Stimulated activated CD4-positive, alpha-beta T cell treated with anti-CD3 and anti-CD28 coated beads, Interleukin-4, amount 100 ng/mL, for 1 hour (primary cell): Measurements from ENCODE around the gene ZNF148.
"Not testable (repeated sequence)": the region's sequence is repeated elsewhere in the genome, so short reads cannot be mapped to it uniquely, and the experiment has no call there.

Experiments used
- DNase-seq: peaks from one replicate; pipeline ENCODE4 v3.0.0-alpha.2; 2020

ZNF148 gene

DNA sequence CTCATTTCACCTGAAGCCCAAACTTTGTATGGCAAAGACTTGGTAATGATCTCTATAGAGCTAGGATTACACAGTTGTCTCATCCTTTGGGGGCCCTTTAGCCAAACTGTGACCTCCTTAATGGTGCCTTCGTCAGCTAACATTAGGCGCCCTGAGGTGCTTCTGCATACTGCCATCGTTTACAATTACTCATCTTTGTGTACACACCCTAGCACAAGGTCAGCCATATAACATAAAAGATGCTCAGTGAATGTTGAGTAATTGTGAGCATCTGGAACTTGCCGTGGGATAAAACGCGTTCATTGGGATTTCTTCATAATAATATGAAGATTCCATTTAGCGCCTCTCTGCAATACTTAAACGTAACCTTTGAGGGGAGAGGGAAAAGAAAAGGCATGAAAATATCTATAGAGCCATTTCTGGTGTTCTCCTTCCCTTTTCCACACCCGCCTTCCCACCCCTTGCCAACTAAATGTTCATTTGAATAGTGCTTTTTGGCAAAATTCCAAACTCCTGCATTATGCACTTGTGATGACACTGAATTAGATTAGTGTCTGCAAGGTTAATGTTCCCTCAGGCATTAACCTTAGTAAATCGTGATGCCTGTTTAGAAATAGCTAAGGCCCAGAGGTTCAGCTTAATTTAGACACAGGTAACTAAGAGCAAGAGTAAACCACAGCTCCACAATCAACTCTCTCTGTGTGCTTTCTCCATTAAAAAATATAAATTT lies 990 bp upstream of the ZNF148 start:
- DNase-seq = no peak

DNA sequence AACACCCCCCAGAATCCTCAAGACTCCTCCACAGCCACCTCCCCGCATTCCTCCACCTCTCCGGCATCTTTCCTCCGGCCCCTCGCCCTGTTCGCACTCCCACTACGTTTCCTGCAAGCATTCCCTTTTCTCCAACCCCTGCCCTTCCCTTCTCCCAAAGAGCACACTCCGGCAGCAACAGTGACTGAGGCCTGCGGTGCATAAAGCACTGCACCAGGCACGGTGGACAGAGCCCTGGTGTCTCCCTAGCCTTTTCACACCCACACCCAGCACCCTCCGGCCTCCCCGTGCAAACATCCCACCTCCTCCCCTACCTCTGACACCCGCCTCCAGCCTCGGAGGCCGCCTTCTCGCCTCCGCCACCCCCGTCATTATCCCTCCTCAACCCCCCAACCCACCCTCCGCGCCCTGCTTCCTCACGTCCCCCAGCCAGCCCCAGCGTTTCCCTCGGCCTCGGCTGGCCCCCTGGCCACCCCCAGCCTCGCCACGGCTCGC lies 577 bp downstream of the ZNF148 start:
- peak; percentile 35 for DNase-seq

DNA sequence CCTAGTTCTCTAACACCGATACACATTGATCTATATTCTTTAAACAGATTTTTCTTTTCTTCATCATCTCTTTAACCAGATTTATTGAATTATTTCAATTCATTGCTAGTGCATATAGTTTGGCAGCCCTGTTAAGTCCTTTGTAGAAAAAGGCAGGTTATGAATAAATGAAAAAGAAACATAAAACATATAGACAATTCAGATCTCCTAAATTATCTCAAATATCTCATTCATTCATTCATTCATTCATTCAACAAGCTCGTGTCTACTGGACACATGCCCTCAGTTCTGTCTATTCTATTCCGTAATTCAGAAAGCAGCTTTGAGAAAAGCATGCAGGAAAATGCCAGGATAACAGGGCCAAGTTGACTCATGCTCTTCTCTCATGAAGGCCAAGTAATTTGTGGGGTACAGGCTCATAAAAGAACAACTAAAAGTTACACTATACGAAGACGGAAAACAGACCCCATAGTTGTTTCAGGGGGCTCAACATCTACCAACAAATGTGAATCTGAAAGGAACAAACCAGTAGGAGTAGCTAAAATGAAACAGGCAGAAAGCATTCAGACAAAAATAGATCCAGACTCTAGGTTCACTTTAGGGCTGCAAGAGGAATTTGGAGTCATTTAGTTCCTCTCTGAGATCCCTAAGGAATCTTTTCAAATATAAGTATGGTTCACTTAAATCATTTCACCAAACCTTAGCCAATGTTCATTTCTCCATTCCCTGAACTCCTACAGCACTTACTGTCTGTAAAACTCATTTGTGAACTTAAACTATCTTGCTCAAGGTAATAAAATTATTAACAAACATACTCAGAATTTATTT lies 7.5 kb downstream of the ZNF148 start:
- no peak for DNase-seq

DNA sequence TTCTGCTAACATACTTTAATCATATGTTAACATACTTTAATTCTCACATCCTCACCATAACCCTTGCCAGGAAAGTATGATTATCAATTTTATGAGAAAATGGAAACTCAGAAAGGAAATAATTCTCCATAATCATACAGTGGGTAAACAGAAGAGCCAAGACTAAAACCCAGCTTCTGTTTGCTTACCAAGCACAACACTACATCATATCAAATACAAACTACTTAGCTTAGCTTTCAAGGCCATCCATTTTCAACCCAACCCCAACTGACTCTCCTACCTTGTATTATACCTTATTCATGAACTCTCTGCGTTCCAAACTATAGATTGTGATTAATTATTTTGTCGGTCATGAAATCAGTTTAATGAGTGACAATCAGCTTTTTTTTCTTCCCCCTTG lies 9.0 kb downstream of the ZNF148 start:
- no peak for DNase-seq

DNA sequence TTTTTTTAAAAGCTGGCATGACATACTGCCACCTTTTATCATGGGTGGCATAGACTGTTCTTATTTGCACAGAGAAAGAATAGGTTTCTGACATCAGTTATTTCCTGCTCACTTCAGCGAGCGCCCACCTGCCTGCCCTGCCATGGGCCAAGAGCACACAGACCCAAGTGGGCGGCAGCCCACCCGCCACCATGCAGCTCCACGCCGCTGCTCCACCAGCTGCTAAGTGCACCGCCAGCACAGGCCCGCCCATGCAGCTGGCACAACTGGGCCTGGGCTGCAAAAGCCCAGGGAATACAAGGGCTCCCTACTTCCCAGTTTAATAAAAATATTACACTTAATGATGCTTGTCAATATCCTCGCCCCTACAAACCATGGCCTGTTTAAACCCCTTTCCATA lies 15.4 kb downstream of the ZNF148 start:
- no peak for DNase-seq

DNA sequence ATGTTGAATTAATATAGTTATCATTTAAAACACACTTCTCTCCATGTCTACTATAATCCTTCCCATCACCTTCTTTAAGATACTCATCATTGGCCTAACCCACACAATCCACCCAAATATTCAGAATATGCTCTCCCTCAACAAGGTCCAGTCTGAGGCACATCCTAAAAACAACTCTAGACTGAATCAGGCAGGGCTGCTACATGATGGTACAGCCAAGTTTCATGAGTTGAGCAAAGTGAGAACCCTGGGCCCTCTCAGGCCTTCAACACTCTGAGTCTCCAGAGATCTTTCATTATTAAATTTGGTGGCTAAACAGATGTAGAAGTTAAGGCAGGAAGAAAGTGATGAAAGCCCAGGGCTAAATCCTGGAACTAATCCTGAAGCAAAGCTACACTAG lies 16.2 kb downstream of the ZNF148 start:
- no peak for DNase-seq

DNA sequence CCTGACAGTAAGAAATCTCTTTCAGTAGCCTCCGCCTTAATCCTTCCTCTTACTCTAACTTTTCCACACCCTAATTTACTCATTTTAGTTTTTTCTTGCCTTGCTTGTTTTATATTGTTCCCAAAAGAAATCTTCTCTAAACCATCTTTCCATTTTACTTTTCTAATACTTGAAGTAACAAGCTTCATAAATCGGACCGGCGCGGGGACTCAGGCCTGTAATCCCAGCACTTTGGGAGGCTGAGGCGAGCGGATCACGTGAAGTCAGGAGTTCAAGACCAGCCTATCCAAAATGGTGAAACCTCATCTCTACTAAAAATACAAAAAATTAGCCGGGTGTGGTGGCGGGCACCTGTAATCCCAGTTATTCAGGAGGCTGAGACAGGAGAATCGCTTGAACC lies 17.3 kb downstream of the ZNF148 start:
- no peak for DNase-seq

DNA sequence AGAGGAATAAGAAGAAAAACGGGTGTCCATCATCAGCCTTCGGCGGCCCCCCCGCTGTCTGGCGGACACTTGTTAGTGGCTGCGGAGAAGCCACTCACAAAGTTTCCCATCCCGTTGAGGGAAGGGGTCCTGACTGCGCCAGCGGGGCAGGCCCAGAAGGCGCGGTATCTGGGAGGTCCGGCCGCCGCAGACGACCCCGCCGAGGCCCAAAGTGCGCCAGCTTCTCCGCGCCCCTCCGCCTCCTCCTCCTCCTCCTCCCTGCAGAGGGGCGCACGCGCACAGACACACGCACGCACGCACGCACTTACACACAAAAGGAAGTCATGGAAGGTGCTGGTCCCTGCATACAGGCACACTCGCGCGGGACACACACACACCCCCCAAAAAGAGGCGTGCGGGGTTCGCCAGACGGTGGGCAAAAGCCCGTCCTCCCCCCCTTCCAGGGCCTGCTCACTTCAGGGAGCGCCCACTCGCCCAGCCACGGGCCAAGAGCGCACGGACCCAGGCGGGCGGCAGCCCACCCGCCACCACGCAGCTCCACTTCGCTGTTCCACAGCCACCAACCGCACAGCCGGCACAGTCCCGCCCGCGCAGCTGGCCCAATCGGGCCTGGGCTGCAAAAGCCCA lies 18.0 kb downstream of the ZNF148 start:
- peak; percentile 64 for DNase-seq

DNA sequence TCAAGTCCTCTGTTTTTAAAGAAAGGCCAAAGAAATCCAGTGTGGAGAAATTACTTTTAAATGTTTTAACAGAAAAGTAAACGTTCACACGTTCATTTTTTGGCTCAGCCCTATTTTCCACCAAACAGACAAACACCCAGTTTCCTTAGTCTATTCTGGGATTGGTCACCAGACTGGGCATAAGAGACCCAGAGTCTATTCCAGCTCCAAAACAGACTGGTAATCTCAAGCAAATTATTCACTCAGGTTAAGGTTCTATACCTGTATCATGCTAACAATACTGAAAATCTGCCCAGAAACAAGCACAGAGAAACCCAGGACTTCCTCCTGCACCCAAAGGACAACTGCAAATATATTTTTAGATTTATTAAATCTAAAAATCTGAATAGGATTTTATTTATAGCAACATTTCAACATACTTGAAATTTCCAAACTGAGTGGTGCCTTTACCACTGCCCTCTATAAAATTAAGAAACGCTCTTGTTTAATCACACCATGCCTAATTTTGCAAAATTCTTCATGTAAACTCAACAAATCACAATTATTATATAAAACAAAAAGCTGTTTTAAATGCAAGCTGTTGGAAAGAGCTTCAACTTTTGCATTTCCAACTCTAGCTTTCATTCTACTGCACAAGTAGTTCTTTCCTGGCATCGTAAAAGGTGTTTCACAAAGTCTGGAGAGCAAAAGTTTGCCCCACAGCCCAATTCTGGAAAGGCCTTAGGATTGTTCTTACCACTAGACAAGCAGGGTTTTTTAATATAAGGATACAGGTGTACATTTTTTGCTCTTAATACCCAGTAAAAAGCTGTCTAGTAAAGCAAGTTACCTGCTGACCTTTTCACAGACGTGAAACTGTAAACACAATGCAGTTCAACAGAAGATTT lies 18.7 kb downstream of the ZNF148 start:
- DNase-seq = no peak

DNA sequence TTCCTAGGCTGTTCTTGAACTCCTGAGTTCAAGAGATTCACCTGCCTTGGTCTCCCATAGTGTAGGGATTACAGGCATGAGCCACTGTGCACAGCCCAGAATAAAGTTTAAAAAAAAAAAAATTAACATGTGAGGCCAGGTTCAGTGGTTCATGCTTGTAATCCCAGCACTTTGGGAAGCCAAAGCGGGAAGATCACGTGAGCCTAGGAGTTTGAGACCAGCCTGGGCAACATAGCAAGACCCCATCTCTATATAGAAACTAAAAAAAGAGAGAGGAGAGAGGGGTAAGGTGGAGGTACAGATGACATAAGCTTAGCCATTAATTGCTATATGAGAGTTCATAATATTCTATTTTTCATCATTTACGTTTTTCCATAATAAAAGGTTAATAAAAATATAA lies 21.5 kb downstream of the ZNF148 start:
- DNase-seq = no peak

DNA sequence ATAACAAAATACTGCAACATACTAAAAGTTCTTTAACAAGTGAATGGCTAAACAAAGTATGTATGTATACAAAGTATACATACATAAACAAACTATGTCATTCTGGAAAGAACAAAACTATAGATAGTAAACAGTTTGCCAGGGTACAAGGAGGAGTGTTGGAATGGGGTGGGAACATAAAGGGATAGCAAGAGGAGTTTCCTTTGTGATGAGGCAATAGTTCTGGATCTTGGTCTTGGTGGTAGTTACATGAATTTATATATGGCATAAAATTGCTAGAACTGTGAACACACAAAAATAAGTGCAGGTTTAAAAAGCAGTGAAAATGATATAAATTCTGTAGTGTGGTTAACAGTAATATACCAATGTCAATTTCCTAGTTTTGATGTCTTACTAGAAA lies 22.0 kb downstream of the ZNF148 start:
- DNase-seq = no peak

DNA sequence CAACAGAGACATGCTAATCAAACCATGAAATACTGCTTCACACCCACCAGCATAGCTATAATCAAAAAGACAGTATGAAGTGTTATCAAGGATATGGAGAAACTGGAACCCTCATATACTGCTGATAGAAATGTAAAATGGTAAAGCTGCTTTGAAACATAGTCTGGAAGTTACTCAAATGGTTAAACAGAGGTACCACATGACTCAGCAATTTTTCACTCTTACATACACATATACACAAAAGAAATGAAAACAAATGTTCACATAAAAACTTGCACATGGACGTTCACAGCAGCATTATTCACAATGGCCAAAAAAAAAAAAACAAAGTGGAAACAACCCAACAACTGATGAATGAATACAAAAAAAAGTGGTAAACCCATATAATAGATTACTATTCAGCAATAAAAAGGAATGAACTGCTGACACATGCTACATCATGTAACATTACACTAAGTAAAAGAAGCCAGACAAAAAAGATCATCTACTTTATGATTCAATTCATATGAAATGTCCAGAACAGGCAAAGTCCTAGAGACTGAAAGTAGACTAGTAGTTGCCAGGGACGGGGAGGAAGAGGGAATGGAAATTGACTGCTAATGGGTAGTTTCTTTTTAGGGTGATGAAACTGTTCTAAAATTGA lies 23.2 kb downstream of the ZNF148 start:
- DNase-seq = no peak

DNA sequence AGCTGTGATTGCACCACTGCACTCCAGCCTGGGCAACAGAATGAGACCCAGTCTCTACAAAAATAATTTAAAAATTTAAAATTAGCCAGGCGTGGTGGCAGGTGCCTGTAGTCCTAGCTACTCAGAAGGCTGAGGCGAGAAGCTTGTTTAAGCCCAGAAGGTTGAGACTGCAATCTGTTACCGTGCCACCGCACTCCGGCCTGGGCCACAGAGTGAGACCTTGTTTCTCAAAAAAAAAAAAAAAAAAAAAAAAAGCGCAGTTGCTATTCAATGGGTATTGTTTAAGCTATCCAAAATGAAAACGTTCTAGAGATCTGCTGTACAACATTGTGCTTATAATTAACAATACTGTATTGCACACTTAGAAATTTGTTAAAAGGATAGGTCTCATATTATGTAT lies 24.0 kb downstream of the ZNF148 start:
- no peak for DNase-seq

DNA sequence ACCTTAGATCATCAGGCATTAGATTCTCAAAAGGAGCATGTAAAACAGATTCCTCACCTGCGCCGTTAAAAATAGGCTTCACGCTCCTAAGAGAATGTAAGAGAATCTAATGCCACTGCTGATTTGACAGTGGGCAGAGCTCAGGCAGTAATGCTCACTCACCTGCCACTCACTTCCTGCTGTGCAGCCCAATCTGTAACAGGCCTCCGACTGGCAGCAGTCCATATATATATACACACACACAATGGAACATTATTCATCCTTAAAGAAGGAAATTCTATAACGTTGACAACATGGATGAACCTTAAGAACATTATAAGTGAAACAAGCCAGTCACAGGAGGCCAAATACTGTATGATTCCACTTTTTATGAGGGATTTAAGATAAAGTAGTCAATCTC lies 24.5 kb downstream of the ZNF148 start:
- DNase-seq = no peak

DNA sequence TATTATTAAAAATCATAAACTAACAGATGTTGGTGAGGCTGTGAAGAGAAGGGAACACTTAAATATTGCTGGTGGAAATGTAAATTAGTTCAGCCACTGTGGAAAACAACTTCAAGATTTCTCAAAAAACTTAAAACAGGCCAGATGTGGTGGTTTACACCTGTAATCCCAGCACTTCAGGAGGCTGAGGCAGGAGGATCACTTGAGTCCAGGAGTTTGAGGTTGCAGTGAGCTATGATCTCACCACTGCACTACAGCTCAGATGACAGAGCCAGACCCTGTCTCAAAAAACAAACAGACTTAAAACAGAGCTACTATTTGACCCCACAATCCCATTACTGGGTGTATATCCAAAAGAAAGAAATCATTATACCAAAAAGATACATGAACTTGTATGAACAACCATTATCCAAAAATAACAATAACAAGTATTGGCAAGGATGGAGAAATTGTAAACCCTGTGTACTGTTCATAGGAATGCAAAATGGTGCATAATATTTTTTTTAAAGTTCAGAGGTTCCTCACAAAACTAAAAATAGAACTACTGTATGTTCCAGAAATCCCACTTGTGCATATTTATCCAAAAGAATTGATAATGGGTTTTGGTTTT lies 25.5 kb downstream of the ZNF148 start:
- no peak for DNase-seq

DNA sequence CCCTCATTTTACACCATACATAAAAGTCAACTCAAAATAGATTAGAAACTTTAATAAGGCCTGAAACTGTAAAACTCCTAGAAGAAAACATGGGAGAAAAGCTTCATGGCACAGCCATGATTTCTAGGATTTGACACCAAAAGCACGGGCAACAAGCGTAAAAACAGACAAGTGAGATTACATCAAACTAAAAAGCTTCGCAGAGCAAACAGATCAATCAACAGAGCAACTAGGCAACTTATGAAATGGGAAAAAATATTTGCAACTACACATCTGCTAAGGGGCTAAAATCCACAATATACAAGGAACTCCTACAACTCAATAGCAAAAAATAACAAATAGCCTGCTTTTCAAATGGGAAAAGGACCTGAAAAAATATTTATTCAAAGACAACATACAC lies 26.1 kb downstream of the ZNF148 start:
- DNase-seq = no peak

DNA sequence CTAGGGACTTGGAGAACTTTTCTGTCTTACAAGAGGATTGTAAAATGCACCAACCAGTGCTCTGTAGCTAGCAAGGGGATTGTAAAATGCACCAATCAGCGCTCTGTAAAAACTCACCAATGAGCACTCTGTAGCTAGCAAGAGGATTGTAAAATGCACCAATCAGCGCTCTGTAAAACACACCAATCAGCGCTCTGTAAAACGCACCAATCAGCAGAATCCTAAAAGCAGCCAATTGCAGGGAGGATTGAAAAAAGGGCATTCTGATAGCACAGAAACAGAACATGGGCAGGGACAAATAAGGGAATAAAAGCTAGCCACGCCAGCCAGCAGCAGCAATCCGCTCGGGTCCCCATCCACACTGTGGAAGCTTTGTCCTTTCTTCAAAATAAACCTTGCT lies 31.8 kb downstream of the ZNF148 start:
- not testable (repeated sequence) for DNase-seq

DNA sequence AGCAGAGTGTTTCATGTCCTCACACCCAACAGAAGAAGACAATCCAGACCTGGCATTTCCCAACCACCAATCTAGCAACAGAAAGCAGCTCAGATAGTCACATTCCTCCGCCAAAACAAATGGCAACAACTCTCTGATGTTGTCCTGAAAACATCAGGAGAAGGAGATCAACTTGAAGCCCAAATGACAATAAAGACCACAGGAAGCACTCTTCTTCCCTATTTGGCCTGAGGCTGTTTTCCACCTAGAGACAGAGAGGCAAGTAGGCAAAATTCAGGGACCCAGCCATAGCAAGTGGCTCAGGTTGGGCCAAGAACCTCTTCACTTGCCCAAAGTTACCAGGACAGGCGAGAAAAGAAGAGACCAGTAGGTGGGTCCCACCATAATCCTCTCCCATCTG lies 35.0 kb downstream of the ZNF148 start:
- DNase-seq = no peak

DNA sequence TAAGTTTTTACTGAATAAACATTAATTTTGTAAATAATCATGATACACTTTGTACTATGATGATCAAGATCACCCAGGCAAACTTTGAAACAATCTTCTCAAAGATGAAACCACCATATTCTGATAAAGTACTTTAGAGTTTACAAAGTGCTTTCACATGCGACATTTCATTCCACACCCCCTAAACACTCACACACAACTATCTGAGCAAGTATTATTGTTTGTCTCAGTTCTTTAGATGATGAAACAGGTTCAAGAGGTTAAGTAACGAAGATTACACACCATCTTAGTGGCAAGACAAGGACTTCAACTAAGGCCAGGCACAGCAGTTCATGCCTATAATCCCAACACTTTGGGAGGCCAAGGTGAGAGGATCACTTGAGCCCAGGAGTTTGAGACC lies 37.6 kb downstream of the ZNF148 start:
- DNase-seq = no peak

DNA sequence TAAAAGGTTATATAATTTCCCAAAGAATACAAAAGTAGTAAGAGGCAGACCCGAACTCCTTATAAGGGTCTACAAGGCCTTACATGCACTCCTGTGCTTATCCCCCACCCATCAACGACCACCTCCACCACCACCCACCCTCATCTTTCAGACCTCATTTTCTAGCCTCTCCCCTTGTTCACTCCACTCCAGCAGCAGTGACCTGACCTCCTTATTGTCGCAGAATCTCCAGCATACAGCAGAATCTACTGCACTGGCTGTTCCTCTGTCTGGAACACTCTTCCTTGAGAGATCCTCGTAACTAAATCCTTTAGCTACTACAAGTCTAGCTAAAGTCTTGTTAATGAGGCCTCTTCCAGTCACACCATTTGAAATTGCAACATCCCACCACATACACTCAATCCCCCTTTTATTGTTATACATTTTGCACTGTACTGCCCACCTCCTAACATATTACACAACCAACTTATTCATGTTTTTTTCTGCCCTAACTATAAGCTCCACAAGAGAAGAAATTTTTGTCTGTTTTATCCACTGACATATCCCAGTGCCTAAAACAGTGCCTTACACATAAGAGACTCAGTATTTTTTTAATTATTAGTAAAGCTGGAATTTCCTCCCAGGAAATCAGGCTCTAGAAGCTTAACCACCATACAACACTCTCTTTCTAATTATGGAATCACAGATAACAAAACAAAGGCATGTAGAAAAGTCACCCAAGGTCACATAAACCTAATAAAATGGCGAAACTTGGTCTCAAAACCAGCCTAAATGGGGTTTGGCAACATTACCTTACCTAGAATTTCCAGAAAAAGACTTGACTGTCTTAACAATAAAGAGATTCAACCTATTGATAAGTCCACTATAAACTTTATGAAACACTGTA lies 40.2 kb downstream of the ZNF148 start:
- DNase-seq = no peak

DNA sequence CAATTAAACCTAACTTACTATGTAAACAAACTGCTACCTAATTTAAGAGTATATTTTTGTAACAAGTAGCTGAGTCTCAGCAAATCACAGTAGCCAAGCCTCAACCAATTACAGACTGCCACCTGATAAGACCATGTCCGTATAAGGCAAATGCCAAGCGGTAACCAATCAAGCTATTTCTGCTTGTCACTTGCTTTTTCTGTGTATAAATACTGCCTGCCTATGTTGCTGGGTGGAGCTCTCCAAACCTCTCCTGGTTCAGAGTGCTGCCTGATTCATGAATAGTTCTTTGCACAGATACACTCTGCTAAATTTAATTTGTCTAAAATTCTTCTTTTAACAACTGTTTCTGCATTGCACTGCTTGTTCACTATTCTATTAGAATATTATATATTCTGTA lies 42.6 kb downstream of the ZNF148 start:
- DNase-seq = no peak
